ENCODE results near the gene RBM42.
"Not testable (repeated sequence)": the region's sequence is repeated elsewhere in the genome, so short reads cannot be mapped to it uniquely, and the experiment has no call there.

Gene RBM42

GRCh38 chr19:35654828-35655227 is 26.0 kb downstream of the RBM42 start:
- DNase-seq (ENCODE audit: low read depth): not testable (repeated sequence)

- no peak for DNase-seq (ENCODE audit: low read depth)
Measured at GRCh38 chr19:35655600-35655999, 26.8 kb downstream of the RBM42 start.

- DNase-seq (ENCODE audit: low read depth): no peak
Measured at GRCh38 chr19:35656700-35657099, 27.9 kb downstream of the RBM42 start.

GRCh38 chr19:35657904-35658700 is 29.3 kb downstream of the RBM42 start:
- no peak for DNase-seq (ENCODE audit: low read depth)

GRCh38 chr19:35661995-35662340 is 33.1 kb downstream of the RBM42 start:
- DNase-seq (ENCODE audit: low read depth): no peak

GRCh38 chr19:35663981-35664380 is 35.1 kb downstream of the RBM42 start:
- DNase-seq (ENCODE audit: low read depth): no peak

GRCh38 chr19:35665157-35665556 is 36.3 kb downstream of the RBM42 start:
- DNase-seq (ENCODE audit: low read depth): no peak

- DNase-seq (ENCODE audit: low read depth): no peak
Measured at GRCh38 chr19:35665604-35666003, 36.8 kb downstream of the RBM42 start.

- no peak for DNase-seq (ENCODE audit: low read depth)
Measured at GRCh38 chr19:35666251-35666913, 37.5 kb downstream of the RBM42 start, which contains the start of gene UPK1A. TSS of gene UPK1A (plus strand) at chr19:35666517. CDS start at chr19:35666813, 296 bp downstream.

GRCh38 chr19:35669566-35669965 is 40.7 kb downstream of the RBM42 start:
- no peak for DNase-seq (ENCODE audit: low read depth)

GRCh38 chr19:35669974-35670373 is 41.1 kb downstream of the RBM42 start:
- no peak for DNase-seq (ENCODE audit: low read depth)

- no peak for DNase-seq (ENCODE audit: low read depth)
Measured at GRCh38 chr19:35670686-35671085, 41.9 kb downstream of the RBM42 start.

GRCh38 chr19:35671818-35672217 is 43.0 kb downstream of the RBM42 start:
- DNase-seq (ENCODE audit: low read depth): no peak

- peak; percentile 18 for DNase-seq (ENCODE audit: low read depth)
Measured at GRCh38 chr19:35673121-35673804, 44.4 kb downstream of the RBM42 start.

GRCh38 chr19:35675589-35676140 is 46.8 kb downstream of the RBM42 start:
- no peak for DNase-seq (ENCODE audit: low read depth)

Data from activated gamma-delta T cell treated with anti-CD3 and anti-CD28 coated beads, Interleukin-2, amount 50 U/mL, for 16 hours (primary cell).